ENCODE data around the gene RAB1B. TPM values are rescaled to one million over a fixed set of nuclear protein-coding genes. Genes with fewer than 3 reads are reported as not detected.
"Not testable (repeated sequence)": the region's sequence is repeated elsewhere in the genome, so short reads cannot be mapped to it uniquely, and the experiment has no call there.

RAB1B gene
- total RNA-seq, 1 donor from 2014 or later: 120 TPM

DNA sequence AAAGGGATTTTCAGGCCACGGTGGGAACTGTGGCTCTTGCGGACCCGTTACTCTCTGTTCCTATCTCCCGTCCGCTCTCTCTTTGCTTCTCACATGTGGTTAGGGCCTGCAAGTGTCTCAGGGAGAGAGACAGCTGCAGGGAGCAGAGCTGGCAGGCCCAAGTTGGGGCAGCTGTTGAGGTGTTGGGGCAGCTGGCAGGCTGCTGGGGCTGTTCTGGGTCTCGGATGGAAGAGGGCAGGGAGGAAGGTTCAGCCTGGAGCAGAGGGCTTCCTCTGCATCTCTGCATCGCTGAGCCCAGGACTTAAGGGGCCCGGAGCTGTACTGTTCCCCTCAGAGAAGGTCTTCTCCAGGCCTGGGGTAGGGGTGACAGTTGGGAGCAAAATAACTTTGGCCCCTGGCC is 7.0 kb downstream of the RAB1B start:
- DNase-seq (ENCODE audit: low read depth): no peak
- H4K20me1 ChIP-seq (ENCODE audit: insufficient read depth, low read length): peaks cover 64% of the 10 kb centered on the region
- no peak overlapping the region for H3K27ac Mint-ChIP-seq (ENCODE audit: unreplicated experiment)
- TF ChIP-seq EZH2 (IDR thresholded peaks at IDR 0.05; ENCODE audit: insufficient read depth, low read length): no peak
- TF ChIP-seq, protein P1, sequence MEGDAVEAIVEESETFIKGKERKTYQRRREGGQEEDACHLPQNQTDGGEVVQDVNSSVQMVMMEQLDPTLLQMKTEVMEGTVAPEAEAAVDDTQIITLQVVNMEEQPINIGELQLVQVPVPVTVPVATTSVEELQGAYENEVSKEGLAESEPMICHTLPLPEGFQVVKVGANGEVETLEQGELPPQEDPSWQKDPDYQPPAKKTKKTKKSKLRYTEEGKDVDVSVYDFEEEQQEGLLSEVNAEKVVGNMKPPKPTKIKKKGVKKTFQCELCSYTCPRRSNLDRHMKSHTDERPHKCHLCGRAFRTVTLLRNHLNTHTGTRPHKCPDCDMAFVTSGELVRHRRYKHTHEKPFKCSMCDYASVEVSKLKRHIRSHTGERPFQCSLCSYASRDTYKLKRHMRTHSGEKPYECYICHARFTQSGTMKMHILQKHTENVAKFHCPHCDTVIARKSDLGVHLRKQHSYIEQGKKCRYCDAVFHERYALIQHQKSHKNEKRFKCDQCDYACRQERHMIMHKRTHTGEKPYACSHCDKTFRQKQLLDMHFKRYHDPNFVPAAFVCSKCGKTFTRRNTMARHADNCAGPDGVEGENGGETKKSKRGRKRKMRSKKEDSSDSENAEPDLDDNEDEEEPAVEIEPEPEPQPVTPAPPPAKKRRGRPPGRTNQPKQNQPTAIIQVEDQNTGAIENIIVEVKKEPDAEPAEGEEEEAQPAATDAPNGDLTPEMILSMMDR (IDR thresholded peaks at IDR 0.05; ENCODE audit: insufficient read depth, low read depth, low read length): no peak
- H2AFZ ChIP-seq (ENCODE audit: low read depth, low read length): no peak overlapping the region
- H3K9ac ChIP-seq (ENCODE audit: low read length): no peak overlapping the region
- no peak overlapping the region for H3K4me3 ChIP-seq (ENCODE audit: insufficient read depth, low read depth, low read length)
- peaks cover 36% of the 10 kb centered on the region for H3K36me3 ChIP-seq (ENCODE audit: insufficient read depth, low read length)
- no peaks in the 10 kb centered on the region for H3K9me3 ChIP-seq (ENCODE audit: insufficient read depth, low read depth, low read length)
- H3K4me2 ChIP-seq (ENCODE audit: low read length): no peak overlapping the region
- no peaks in the 10 kb centered on the region for H3K27me3 Mint-ChIP-seq (ENCODE audit: low read depth, unreplicated experiment)
- peaks cover 4% of the 10 kb centered on the region for H3K4me1 Mint-ChIP-seq (ENCODE audit: low read depth, unreplicated experiment)
- FAIRE-seq: no peak
- H3K27ac ChIP-seq (ENCODE audit: low read depth, low read length): no peak overlapping the region
- no peaks in the 10 kb centered on the region for H3K9me3 Mint-ChIP-seq (ENCODE audit: unreplicated experiment)
- H3K79me2 ChIP-seq (ENCODE audit: insufficient read depth, low read length): peaks cover 19% of the 10 kb centered on the region
- H3K4me3 Mint-ChIP-seq (ENCODE audit: unreplicated experiment): no peak overlapping the region
- H3K27me3 ChIP-seq (ENCODE audit: insufficient read depth, low read length): no peaks in the 10 kb centered on the region
- peaks cover 10% of the 10 kb centered on the region for H3K4me1 ChIP-seq (ENCODE audit: insufficient read depth, low read length)
- peaks cover 24% of the 10 kb centered on the region for H3K36me3 Mint-ChIP-seq (ENCODE audit: low read depth, unreplicated experiment)

DNA sequence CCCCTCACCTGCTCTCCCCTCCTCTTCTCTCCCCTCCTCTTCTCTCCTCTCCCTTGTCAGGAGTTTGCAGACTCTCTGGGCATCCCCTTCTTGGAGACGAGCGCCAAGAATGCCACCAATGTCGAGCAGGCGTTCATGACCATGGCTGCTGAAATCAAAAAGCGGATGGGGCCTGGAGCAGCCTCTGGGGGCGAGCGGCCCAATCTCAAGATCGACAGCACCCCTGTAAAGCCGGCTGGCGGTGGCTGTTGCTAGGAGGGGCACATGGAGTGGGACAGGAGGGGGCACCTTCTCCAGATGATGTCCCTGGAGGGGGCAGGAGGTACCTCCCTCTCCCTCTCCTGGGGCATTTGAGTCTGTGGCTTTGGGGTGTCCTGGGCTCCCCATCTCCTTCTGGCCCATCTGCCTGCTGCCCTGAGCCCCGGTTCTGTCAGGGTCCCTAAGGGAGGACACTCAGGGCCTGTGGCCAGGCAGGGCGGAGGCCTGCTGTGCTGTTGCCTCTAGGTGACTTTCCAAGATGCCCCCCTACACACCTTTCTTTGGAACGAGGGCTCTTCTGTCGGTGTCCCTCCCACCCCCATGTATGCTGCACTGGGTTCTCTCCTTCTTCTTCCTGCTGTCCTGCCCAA is 7.7 kb downstream of the RAB1B start:
- H3K79me2 ChIP-seq (ENCODE audit: insufficient read depth, low read length): peaks cover 12% of the 10 kb centered on the region
- no peak for DNase-seq (ENCODE audit: low read depth)
- no peaks in the 10 kb centered on the region for H3K27me3 ChIP-seq (ENCODE audit: insufficient read depth, low read length)
- H3K27ac ChIP-seq (ENCODE audit: low read depth, low read length): no peak overlapping the region
- H3K4me3 Mint-ChIP-seq (ENCODE audit: unreplicated experiment): no peak overlapping the region
- H3K4me1 ChIP-seq (ENCODE audit: insufficient read depth, low read length): peaks cover 17% of the 10 kb centered on the region
- H3K27ac Mint-ChIP-seq (ENCODE audit: unreplicated experiment): no peak overlapping the region
- H3K36me3 ChIP-seq (ENCODE audit: insufficient read depth, low read length): peaks cover 31% of the 10 kb centered on the region
- no peak overlapping the region for H3K4me3 ChIP-seq (ENCODE audit: insufficient read depth, low read depth, low read length)
- no peak for TF ChIP-seq EZH2 (IDR thresholded peaks at IDR 0.05; ENCODE audit: insufficient read depth, low read length)
- TF ChIP-seq, protein P1 (IDR thresholded peaks at IDR 0.05; ENCODE audit: insufficient read depth, low read depth, low read length): no peak
- H3K27me3 Mint-ChIP-seq (ENCODE audit: low read depth, unreplicated experiment): no peaks in the 10 kb centered on the region
- no peak overlapping the region for H2AFZ ChIP-seq (ENCODE audit: low read depth, low read length)
- peaks cover 21% of the 10 kb centered on the region for H3K36me3 Mint-ChIP-seq (ENCODE audit: low read depth, unreplicated experiment)
- H3K9me3 Mint-ChIP-seq (ENCODE audit: unreplicated experiment): no peaks in the 10 kb centered on the region
- H3K9me3 ChIP-seq (ENCODE audit: insufficient read depth, low read depth, low read length): no peaks in the 10 kb centered on the region
- peaks cover 7% of the 10 kb centered on the region for H3K4me1 Mint-ChIP-seq (ENCODE audit: low read depth, unreplicated experiment)
- H4K20me1 ChIP-seq (ENCODE audit: insufficient read depth, low read length): peaks cover 64% of the 10 kb centered on the region
- H3K4me2 ChIP-seq (ENCODE audit: low read length): no peak overlapping the region
- H3K9ac ChIP-seq (ENCODE audit: low read length): no peak overlapping the region
- FAIRE-seq: no peak

DNA sequence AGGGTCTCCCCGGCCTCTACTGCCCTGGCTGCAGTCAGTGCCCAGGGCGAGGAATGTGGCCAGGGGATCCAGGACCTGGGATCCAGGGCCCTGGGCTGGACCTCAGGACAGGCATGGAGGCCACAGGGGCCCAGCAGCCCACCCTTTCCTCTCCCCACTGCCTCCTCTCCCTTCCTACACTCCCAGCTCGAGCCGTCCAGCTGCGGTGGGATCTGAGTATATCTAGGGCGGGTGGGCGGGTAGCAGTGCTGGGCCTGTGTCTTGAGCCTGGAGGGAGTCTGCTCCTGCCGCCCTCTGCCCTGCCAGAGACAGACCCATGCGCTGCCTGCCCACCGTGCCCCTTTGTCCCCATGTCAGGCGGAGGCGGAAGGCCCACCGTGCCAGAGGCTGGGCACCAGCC is 8.2 kb downstream of the RAB1B start:
- Histone ChIP-seq H4K20me1 (ENCODE audit: insufficient read depth, low read length) (peaks cover 67% of the 10 kb centered on the region), H3K36me3 (ENCODE audit: insufficient read depth, low read length) (peaks cover 31% of the 10 kb centered on the region), H3K4me1 (ENCODE audit: insufficient read depth, low read length) (peaks cover 18% of the 10 kb centered on the region)
- H3K27me3 Mint-ChIP-seq (ENCODE audit: low read depth, unreplicated experiment); H2AFZ ChIP-seq (ENCODE audit: low read depth, low read length); H3K4me2 ChIP-seq (ENCODE audit: low read length); FAIRE-seq; H3K27me3 ChIP-seq (ENCODE audit: insufficient read depth, low read length); H3K9me3 Mint-ChIP-seq (ENCODE audit: unreplicated experiment); DNase-seq (ENCODE audit: low read depth); H3K9ac ChIP-seq (ENCODE audit: low read length); H3K4me1 Mint-ChIP-seq (ENCODE audit: low read depth, unreplicated experiment); H3K4me3 Mint-ChIP-seq (ENCODE audit: unreplicated experiment); H3K79me2 ChIP-seq (ENCODE audit: insufficient read depth, low read length); H3K27ac ChIP-seq (ENCODE audit: low read depth, low read length); H3K9me3 ChIP-seq (ENCODE audit: insufficient read depth, low read depth, low read length); H3K27ac Mint-ChIP-seq (ENCODE audit: unreplicated experiment); H3K4me3 ChIP-seq (ENCODE audit: insufficient read depth, low read depth, low read length): not testable (repeated sequence)
- peaks cover 21% of the 10 kb centered on the region for H3K36me3 Mint-ChIP-seq (ENCODE audit: low read depth, unreplicated experiment)

DNA sequence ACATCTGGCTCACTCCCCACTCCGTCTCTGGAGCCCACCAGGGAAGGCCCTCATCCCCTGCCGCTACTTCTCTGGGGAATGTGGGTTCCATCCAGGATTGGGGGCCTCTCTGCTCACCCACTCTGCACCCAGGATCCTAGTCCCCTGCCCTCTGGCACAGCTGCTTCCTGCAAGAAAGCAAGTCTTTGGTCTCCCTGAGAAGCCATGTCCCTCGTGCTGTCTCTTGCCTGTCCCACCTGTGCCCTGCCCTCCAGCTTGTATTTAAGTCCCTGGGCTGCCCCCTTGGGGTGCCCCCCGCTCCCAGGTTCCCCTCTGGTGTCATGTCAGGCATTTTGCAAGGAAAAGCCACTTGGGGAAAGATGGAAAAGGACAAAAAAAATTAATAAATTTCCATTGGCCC is 8.6 kb downstream of the RAB1B start:
- H3K36me3 Mint-ChIP-seq (ENCODE audit: low read depth, unreplicated experiment): peaks cover 17% of the 10 kb centered on the region

More for the DNA sequence above, 8.6 kb downstream of the RAB1B start:
- peaks cover 18% of the 10 kb centered on the region for H3K4me1 ChIP-seq (ENCODE audit: insufficient read depth, low read length)
- H3K9ac ChIP-seq (ENCODE audit: low read length); H3K27me3 ChIP-seq (ENCODE audit: insufficient read depth, low read length); DNase-seq (ENCODE audit: low read depth); H3K4me3 ChIP-seq (ENCODE audit: insufficient read depth, low read depth, low read length); H3K9me3 Mint-ChIP-seq (ENCODE audit: unreplicated experiment); H3K9me3 ChIP-seq (ENCODE audit: insufficient read depth, low read depth, low read length); H2AFZ ChIP-seq (ENCODE audit: low read depth, low read length); H3K27me3 Mint-ChIP-seq (ENCODE audit: low read depth, unreplicated experiment); H3K4me2 ChIP-seq (ENCODE audit: low read length); H3K79me2 ChIP-seq (ENCODE audit: insufficient read depth, low read length); H3K27ac ChIP-seq (ENCODE audit: low read depth, low read length); H3K4me1 Mint-ChIP-seq (ENCODE audit: low read depth, unreplicated experiment); FAIRE-seq: not testable (repeated sequence)
- H3K4me3 Mint-ChIP-seq (ENCODE audit: unreplicated experiment): peak overlapping the region; percentile 14
- peak overlapping the region; percentile 66 for H3K27ac Mint-ChIP-seq (ENCODE audit: unreplicated experiment)
- peaks cover 67% of the 10 kb centered on the region for H4K20me1 ChIP-seq (ENCODE audit: insufficient read depth, low read length)
- H3K36me3 ChIP-seq (ENCODE audit: insufficient read depth, low read length): peaks cover 29% of the 10 kb centered on the region

All from astrocyte (in vitro differentiated cells and primary cell).